ENCODE measurements around the gene P3H1. TPM values are rescaled to one million over a fixed set of nuclear protein-coding genes. Genes with fewer than 3 reads are reported as not detected.
"Not testable (repeated sequence)": the region's sequence is repeated elsewhere in the genome, so short reads cannot be mapped to it uniquely, and the experiment has no call there.

P3H1 gene
- total and polyA plus RNA-seq, 2 of the 13 experiments (the other 11 are each of a cell fraction or from before 2014, with no cell fraction given) = 64.6 to 120 TPM

- no peak for TF ChIP-seq ZNF382 (CRISPR knock-in tag; IDR thresholded peaks at IDR 0.05; ENCODE audit: borderline replicate concordance)
- TF ChIP-seq ZNF660 (CRISPR knock-in tag; IDR thresholded peaks at IDR 0.05; ENCODE audit: borderline replicate concordance, low read depth) = no peak
- TF ChIP-seq BRCA1 (CRISPR knock-in tag; IDR thresholded peaks at IDR 0.05) = no peak
- no peak for TF ChIP-seq U2AF2 (IDR thresholded peaks at IDR 0.05; ENCODE audit: low read depth, low read length)
- TF ChIP-seq ZNF546 (CRISPR knock-in tag; conservative IDR thresholded peaks at IDR 0.05) = no peak
- no peak for TF ChIP-seq ZKSCAN5 (CRISPR knock-in tag; IDR thresholded peaks at IDR 0.05)
- CTCF ChIA-PET (ENCODE audit: low intra/inter-chr PET ratio, low total read pairs) = no interaction called here
Observed at GRCh38 chr1:42713293-42713692, 53.5 kb downstream of the P3H1 start.

GRCh38 chr1:42712808-42713207 is 54.0 kb downstream of the P3H1 start:
- 89% methylated on average over 3 of the region's 3 CpGs for WGBS (ENCODE audit: low lambda C conversion rate)
- not testable (repeated sequence) for H4K20me1 ChIP-seq (ENCODE audit: insufficient read depth, low read length)

More at GRCh38 chr1:42713293-42713692, 53.5 kb downstream of the P3H1 start:
- no peak overlapping the region for H3K4me3 ChIP-seq (replicated peaks in 1 of 3; ENCODE audit: insufficient read depth in 1 of 3, low read depth in 2 of 3, low read length in 3 of 3)
- FAIRE-seq (no peak), ATAC-seq (no peak), DNase-seq (ENCODE audit: low spot score) (no peak)
- intact Hi-C loops (cut with micrococcal nuclease; ENCODE audit: unreplicated experiment) (no loop called here), in situ Hi-C loops (cut with HindIII; ENCODE audit: extremely low pct_ligation_motif_present, low pct_unique_long_range_greater_than_20kb) (no loop called here)
- no peak overlapping the region for H3K9ac ChIP-seq (ENCODE audit: insufficient read depth, low read depth, low read length)
- POLR2A ChIA-PET = interaction anchor here (0.8 to 1.2 kb wide), 3 partner anchors 27 to 54 kb away, joined by 4 to 7 read pairs (median 4); partner anchors contain the start of genes C1orf50, CLDN19, P3H1 and YBX1
- no peak overlapping the region for H3K4me2 ChIP-seq (ENCODE audit: low read depth, low read length)
- H3K9me3 ChIP-seq (ENCODE audit: low read length) = peaks cover 13% of the 10 kb centered on the region; the same call in 1 of the 2 replicates
- no peak overlapping the region for H2AFZ ChIP-seq (ENCODE audit: low read length)
- no peaks in the 10 kb centered on the region for H3K79me2 ChIP-seq (ENCODE audit: insufficient read depth, low read length)
- H3K36me3 ChIP-seq (replicated peaks in 1 of 2; ENCODE audit: control insufficient read depth in 1 of 2, insufficient read depth in 2 of 2, low read length in 2 of 2) = peaks cover 1 to 13% of the 10 kb centered on the region in 2 experiments; a peak in 1 of 5 replicates
- H3K4me1 ChIP-seq (ENCODE audit: insufficient read depth, low read length) = no peaks in the 10 kb centered on the region
- no TSS peak for BruUV-seq (replicated peaks)
- H4K20me1 ChIP-seq (ENCODE audit: insufficient read depth, low read length) = no peaks in the 10 kb centered on the region
- H3K27me3 ChIP-seq (ENCODE audit: control insufficient read depth in 1 of 2, insufficient read depth in 2 of 2, low read length in 2 of 2) = no peaks in the 10 kb centered on the region
- no peak overlapping the region for H3K27ac ChIP-seq (ENCODE audit: extremely low read length, insufficient read depth, low read length)

More at GRCh38 chr1:42712808-42713207, 54.0 kb downstream of the P3H1 start:
- POLR2A ChIA-PET = interaction anchor here (0.8 to 1.2 kb wide), 3 partner anchors 27 to 54 kb away, joined by 4 to 7 read pairs (median 4); partner anchors contain the start of genes C1orf50, CLDN19, P3H1 and YBX1
- intact Hi-C loops (cut with micrococcal nuclease; ENCODE audit: unreplicated experiment); H3K27me3 ChIP-seq (ENCODE audit: control insufficient read depth in 1 of 2, insufficient read depth in 2 of 2, low read length in 2 of 2); H2AFZ ChIP-seq (ENCODE audit: low read length); FAIRE-seq; DNase-seq (ENCODE audit: low spot score); H3K4me3 ChIP-seq (replicated peaks in 1 of 3; ENCODE audit: insufficient read depth in 1 of 3, low read depth in 2 of 3, low read length in 3 of 3); BruUV-seq (replicated peaks); CTCF ChIA-PET (ENCODE audit: low intra/inter-chr PET ratio, low total read pairs); H3K4me1 ChIP-seq (ENCODE audit: insufficient read depth, low read length); H3K4me2 ChIP-seq (ENCODE audit: low read depth, low read length); H3K27ac ChIP-seq (ENCODE audit: extremely low read length, insufficient read depth, low read length); in situ Hi-C loops (cut with HindIII; ENCODE audit: extremely low pct_ligation_motif_present, low pct_unique_long_range_greater_than_20kb); H3K79me2 ChIP-seq (ENCODE audit: insufficient read depth, low read length); H3K9ac ChIP-seq (ENCODE audit: insufficient read depth, low read depth, low read length): not testable (repeated sequence)
- Histone ChIP-seq H3K36me3 (replicated peaks in 1 of 2; ENCODE audit: control insufficient read depth in 1 of 2, insufficient read depth in 2 of 2, low read length in 2 of 2) (peaks cover 1 to 17% of the 10 kb centered on the region in 2 experiments; a peak in 1 of 5 replicates), H3K9me3 (ENCODE audit: low read length) (peaks cover 13% of the 10 kb centered on the region; the same call in 1 of the 2 replicates)
- peak; percentile 66 for ATAC-seq
- TF ChIP-seq ZMYM2 (CRISPR knock-in tag; IDR thresholded peaks at IDR 0.05) (peak; percentile 62; the same call in 1 of the 2 replicates), ZMYM4 (CRISPR knock-in tag; IDR thresholded peaks at IDR 0.05) (0 out of 2 replicates have a peak, but pooled peaks have one; percentile 39), MIXL1 (CRISPR knock-in tag; IDR thresholded peaks at IDR 0.05) (0 out of 2 replicates have a peak, but pooled peaks have one; percentile 16), SALL1 (CRISPR knock-in tag; IDR thresholded peaks at IDR 0.05) (peak; percentile 23; the same call in 1 of the 2 replicates), ZMYM3 (CRISPR knock-in tag; IDR thresholded peaks at IDR 0.05) (peak; percentile 46; the same call in 1 of the 2 replicates), KAT2B (IDR thresholded peaks at IDR 0.05; ENCODE audit: borderline replicate concordance, low read depth, low read length) (peak; percentile 95), ADNP (CRISPR knock-in tag; IDR thresholded peaks at IDR 0.05) (peak; percentile 82), ONECUT2 (CRISPR knock-in tag; IDR thresholded peaks at IDR 0.05) (peak; percentile 93), PAXIP1 (CRISPR knock-in tag; conservative IDR thresholded peaks at IDR 0.05) (peak; percentile 43)

All from HepG2 (cell line).